OCI-LY7 (cell line): ENCODE results near the gene PPP1R27. TPM values are rescaled to one million over a fixed set of nuclear protein-coding genes. Genes with fewer than 3 reads are reported as not detected.

Experiments used
- BruUV-seq: library from RNA; stranded (reverse); fragments of 400-500 nt; replicated peaks from 2 replicates; lab custom pipeline; 2021; lab: Mats Ljungman, UMichigan
- CTCF ChIA-PET: fragments of 300-600 bp; sonication (Branson Sonifier 250); formaldehyde crosslinking; loops from one replicate; lab custom pipeline; 2022; ENCODE audit warnings: antibody characterized with exemption; ENCODE audit not compliant: unreplicated experiment; lab: Charles Lee
- POLR2A ChIA-PET: fragments of 300-600 bp; sonication (Branson Sonifier 250); formaldehyde crosslinking; loops from one replicate; lab custom pipeline; 2022; ENCODE audit warnings: antibody characterized with exemption; lab: Charles Lee
- DNase-seq: peaks from one replicate; pipeline ENCODE4 v3.0.0-alpha.2; 2015; ENCODE audit warnings: low spot score
- H2AFZ ChIP-seq: fragments of 200-600 bp; sonication (generic), shearing (Covaris generic); 2 replicates; pipeline ENCODE4 v1.6.1; 2014; ENCODE audit warnings: mild to moderate bottlenecking, antibody characterized with exemption, low read length, moderate library complexity
- H3K27ac ChIP-seq: fragments of 200-600 bp; sonication (generic); 2 replicates; pipeline ENCODE4 v1.5.1; 2014; ENCODE audit warnings: mixed run types, low read depth, mild to moderate bottlenecking, moderate library complexity, low read length, inconsistent platforms; ENCODE audit not compliant: poor library complexity, severe bottlenecking
- H3K36me3 ChIP-seq: fragments of 200-600 bp; sonication (generic); 2 replicates; pipeline ENCODE4 v1.6.1; 2014; ENCODE audit warnings: mild to moderate bottlenecking, antibody characterized with exemption, low read length, moderate library complexity, mixed read lengths; ENCODE audit not compliant: insufficient read depth
- H3K4me1 ChIP-seq: fragments of 200-600 bp; sonication (generic); 2 replicates; pipeline ENCODE4 v1.5.1; 2014; ENCODE audit warnings: mild to moderate bottlenecking, low read length; ENCODE audit not compliant: insufficient read depth, poor library complexity, severe bottlenecking
- H3K4me2 ChIP-seq: fragments of 200-600 bp; sonication (generic); 2 replicates; pipeline ENCODE4 v1.6.1; 2014; ENCODE audit warnings: mild to moderate bottlenecking, low read length
- H3K4me3 ChIP-seq: fragments of 200-600 bp; sonication (generic); 2 replicates; pipeline ENCODE4 v1.5.1; 2014; ENCODE audit warnings: mild to moderate bottlenecking, low read depth, low read length; ENCODE audit not compliant: poor library complexity, severe bottlenecking
- H3K79me2 ChIP-seq: fragments of 200-600 bp; sonication (generic); 2 replicates; pipeline ENCODE4 v1.6.1; 2016; ENCODE audit warnings: low read depth, mild to moderate bottlenecking, low read length, moderate library complexity, mixed read lengths; ENCODE audit not compliant: insufficient read depth
- H3K9me2 ChIP-seq: fragments of 200-600 bp; sonication (generic); 2 replicates; pipeline ENCODE4 v1.6.1; 2016; ENCODE audit warnings: mild to moderate bottlenecking, low read length, mixed read lengths; ENCODE audit not compliant: insufficient read depth
- H3K9me3 ChIP-seq: fragments of 200-600 bp; sonication (generic); 2 replicates; pipeline ENCODE4 v1.6.1; 2014; ENCODE audit warnings: mild to moderate bottlenecking, mixed run types, low read length, mixed read lengths
- H4K20me1 ChIP-seq: fragments of 200-600 bp; sonication (generic); 2 replicates; pipeline ENCODE4 v1.6.1; 2014; ENCODE audit warnings: mild to moderate bottlenecking, antibody characterized with exemption, low read length, moderate library complexity, mixed read lengths; ENCODE audit not compliant: insufficient read depth
- CTCF ChIP-seq: fragments of 200-600 bp; sonication (generic); conservative IDR thresholded peaks from 2 replicates; pipeline ENCODE4 v1.5.1; 2014; ENCODE audit warnings: mild to moderate bottlenecking, antibody characterized with exemption, low read length, moderate library complexity, mixed read lengths
- EZH2phosphoT487 ChIP-seq: fragments of 200-600 bp; sonication (generic); IDR thresholded peaks from 2 replicates; pipeline ENCODE4 v1.6.1; 2018; ENCODE audit warnings: low read depth, borderline replicate concordance, mild to moderate bottlenecking, mixed run types, antibody characterized with exemption, low read length, moderate library complexity, mixed read lengths
- intact Hi-C: fragments of 100-400 bp; cut with micrococcal nuclease; formaldehyde crosslinking; loops from one replicate; pipeline ENCODE4 v1.10.0; 2022; ENCODE audit not compliant: unreplicated experiment
- total RNA-seq, 2 experiments: library from RNA; depleted of rRNA in 1 of 2; stranded (reverse); fragments of >200 nt in 1 of 2; shearing (Covaris generic) in 1 of 2; gene quantifications; 2 replicates each; pipeline ENCODE4 v1.2.3, GENCODE V29; 2014 to 2022

Gene PPP1R27
- total RNA-seq, 2 experiments from 2014 or later: not detected

GRCh38 chr17:81879121-81879520, 44.3 kb upstream of the PPP1R27 start:
- no peak overlapping the region for H3K4me3 ChIP-seq
- peaks cover 8% of the 10 kb centered on the region for H3K4me1 ChIP-seq
- CTCF ChIA-PET: no interaction called here
- 0 out of 2 replicates have a peak, but pooled peaks cover 5% of the 10 kb centered on the region for H3K79me2 ChIP-seq
- no peak for TF ChIP-seq EZH2phosphoT487
- no peak for TF ChIP-seq CTCF
- no peak overlapping the region for H3K4me2 ChIP-seq
- DNase-seq: no peak
- intact Hi-C loops: no loop called here
- no peaks in the 10 kb centered on the region for H3K9me2 ChIP-seq
- peaks cover 78% of the 10 kb centered on the region for H3K36me3 ChIP-seq
- no peaks in the 10 kb centered on the region for H4K20me1 ChIP-seq
- POLR2A ChIA-PET: interaction anchor here (1.1 kb wide), 1 partner anchor 13 kb away, joined by 3 read pairs; no protein-coding TSS in a partner anchor
- no peak overlapping the region for H3K27ac ChIP-seq
- H3K9me3 ChIP-seq: no peaks in the 10 kb centered on the region
- H2AFZ ChIP-seq: no peak overlapping the region
- no TSS peak for BruUV-seq

GRCh38 chr17:81878294-81878693, 43.4 kb upstream of the PPP1R27 start:
- Histone ChIP-seq H3K79me2 (0 out of 2 replicates have a peak, but pooled peaks cover 5% of the 10 kb centered on the region), H3K36me3 (peaks cover 70% of the 10 kb centered on the region), H3K4me1 (peaks cover 17% of the 10 kb centered on the region), H3K27ac (no peak overlapping the region), H3K9me2 (no peaks in the 10 kb centered on the region), H3K4me3 (no peak overlapping the region), H3K9me3 (no peaks in the 10 kb centered on the region), H2AFZ (no peak overlapping the region), H4K20me1 (no peaks in the 10 kb centered on the region), H3K4me2 (no peak overlapping the region)
- no peak for DNase-seq
- intact Hi-C loops: no loop called here
- POLR2A ChIA-PET: interaction anchor here (0.7 kb wide), 1 partner anchor 56 kb away, joined by 5 read pairs; no protein-coding TSS in a partner anchor
- TF ChIP-seq CTCF (no peak), EZH2phosphoT487 (no peak)
- CTCF ChIA-PET: no interaction called here
- BruUV-seq: no TSS peak

GRCh38 chr17:81877569-81877968, 42.7 kb upstream of the PPP1R27 start:
- no peaks in the 10 kb centered on the region for H4K20me1 ChIP-seq
- H3K9me2 ChIP-seq: no peaks in the 10 kb centered on the region
- no peak overlapping the region for H3K27ac ChIP-seq
- 0 out of 2 replicates have a peak, but pooled peaks cover 5% of the 10 kb centered on the region for H3K79me2 ChIP-seq
- intact Hi-C loops: no loop called here
- no peak for TF ChIP-seq EZH2phosphoT487
- no peak for TF ChIP-seq CTCF
- no peak overlapping the region for H2AFZ ChIP-seq
- ChIA-PET CTCF (no interaction called here), POLR2A (interaction anchor here (0.7 kb wide), 1 partner anchor 267 kb away, joined by 4 read pairs; no protein-coding TSS in a partner anchor)
- H3K4me2 ChIP-seq: no peak overlapping the region
- no peaks in the 10 kb centered on the region for H3K9me3 ChIP-seq
- peaks cover 24% of the 10 kb centered on the region for H3K4me1 ChIP-seq
- no TSS peak for BruUV-seq
- H3K36me3 ChIP-seq: peaks cover 63% of the 10 kb centered on the region
- no peak for DNase-seq
- H3K4me3 ChIP-seq: no peak overlapping the region
